Measurements from ENCODE around the gene UBE3B.
A peak's percentile ranks its signal among the peaks of the same experiment; 100 is the strongest.

Gene UBE3B

DNA sequence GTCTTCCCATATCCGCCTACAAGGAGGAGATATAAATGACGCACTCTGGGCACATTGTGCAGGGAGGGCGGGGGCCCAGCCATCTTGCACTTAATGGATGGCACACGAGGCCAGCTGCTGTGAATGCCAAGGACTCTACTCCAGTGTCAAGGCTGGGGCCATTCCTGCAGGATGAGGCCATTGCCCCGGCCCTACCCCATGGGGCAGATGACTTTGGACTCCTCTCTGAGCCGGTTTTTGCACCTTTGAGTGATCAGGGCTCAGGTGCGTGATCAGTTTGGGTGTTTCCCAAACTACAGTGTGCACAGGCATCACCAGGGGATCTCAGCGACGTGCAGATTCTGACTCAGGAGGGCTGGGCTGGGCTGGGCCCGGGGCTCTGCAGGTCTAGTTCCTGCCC lies 79.8 kb downstream of the UBE3B start:
- no peak for DNase-seq

DNA sequence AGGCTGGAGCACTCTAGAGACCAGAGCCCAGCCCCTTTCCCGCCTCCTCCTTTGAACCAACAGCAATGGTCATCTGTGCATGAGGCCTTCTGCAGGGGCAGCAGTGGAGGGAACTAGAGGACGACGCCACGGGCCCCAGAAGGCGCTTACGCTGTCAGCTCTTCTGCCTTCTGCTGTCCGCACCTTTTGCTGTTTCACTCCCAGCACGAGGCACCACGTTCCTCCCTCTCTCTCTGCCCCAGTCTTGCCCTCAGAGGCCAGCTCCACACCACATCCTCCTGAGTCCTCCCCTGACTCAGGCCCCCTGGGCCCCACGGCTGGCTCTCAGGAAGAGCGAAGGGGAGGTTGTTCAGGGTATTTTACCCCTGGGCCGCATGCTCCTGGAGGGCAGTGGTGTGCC lies 80.4 kb downstream of the UBE3B start:
- no peak for DNase-seq

GRCh38 chr12:109558374-109559199 lies 81.2 kb downstream of the UBE3B start:
- no peak for DNase-seq

GRCh38 chr12:109559200-109559505 lies 81.7 kb downstream of the UBE3B start:
- DNase-seq, result no peak

DNA sequence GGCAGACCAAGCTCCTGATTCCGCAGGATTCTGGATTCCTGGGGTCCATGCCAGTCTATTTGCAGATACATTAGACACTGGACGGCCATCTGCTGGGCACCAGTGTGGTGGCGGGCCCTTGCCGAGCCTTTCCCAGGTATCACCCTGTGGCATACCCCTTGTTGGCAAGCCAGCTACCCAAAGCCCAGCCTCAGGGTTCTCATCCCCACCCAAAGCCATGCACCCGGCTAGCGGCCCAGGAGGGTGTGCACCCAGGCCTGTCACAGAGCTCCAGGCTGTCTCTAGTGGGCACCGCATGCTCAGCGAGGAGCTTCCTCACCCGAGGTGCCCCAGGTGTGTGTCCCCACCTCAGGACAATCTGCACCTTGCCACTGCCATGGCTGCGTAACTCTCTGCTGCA lies 82.2 kb downstream of the UBE3B start:
- DNase-seq, result no peak

- no peak for DNase-seq
Observed at GRCh38 chr12:109560867-109561710, 83.7 kb downstream of the UBE3B start.

DNA sequence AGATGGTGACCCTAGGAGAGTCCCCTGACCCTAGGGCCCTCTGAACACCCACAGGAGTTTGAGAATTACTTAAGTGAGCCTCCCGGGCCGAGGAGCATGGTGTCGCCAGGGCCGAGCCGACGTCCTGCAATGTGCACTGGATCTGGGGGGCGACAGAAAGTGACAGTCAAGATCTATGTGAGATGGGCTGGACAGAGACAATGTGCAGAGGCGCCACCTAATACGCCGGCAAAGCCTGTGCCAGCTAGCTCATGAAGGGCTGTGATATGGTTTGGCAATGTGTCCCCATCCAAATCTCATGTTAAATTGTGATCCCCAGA lies 84.2 kb downstream of the UBE3B start:
- DNase-seq, result no peak

DNA sequence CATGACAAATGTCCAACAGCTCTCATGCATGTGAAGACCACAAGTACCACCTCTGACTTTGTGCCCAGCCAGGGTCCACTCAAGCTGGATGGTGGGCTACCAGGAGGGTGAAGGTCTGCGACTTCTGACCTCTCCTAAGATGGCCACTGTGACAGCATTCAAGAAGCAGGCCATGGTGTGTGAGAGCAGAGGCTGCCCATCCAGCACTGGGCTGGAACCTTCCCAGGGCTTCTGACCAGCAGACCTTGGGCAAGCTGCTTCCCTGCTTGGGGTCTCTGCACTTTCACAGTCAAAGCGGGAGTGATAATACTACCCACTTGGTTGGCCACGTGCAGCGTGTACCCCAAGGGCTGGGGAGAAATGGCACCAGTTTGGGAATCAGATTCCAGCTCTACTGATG lies 85.4 kb downstream of the UBE3B start:
- DNase-seq, result no peak

- DNase-seq, result no peak
Observed at GRCh38 chr12:109563291-109564284, 86.2 kb downstream of the UBE3B start.

DNA sequence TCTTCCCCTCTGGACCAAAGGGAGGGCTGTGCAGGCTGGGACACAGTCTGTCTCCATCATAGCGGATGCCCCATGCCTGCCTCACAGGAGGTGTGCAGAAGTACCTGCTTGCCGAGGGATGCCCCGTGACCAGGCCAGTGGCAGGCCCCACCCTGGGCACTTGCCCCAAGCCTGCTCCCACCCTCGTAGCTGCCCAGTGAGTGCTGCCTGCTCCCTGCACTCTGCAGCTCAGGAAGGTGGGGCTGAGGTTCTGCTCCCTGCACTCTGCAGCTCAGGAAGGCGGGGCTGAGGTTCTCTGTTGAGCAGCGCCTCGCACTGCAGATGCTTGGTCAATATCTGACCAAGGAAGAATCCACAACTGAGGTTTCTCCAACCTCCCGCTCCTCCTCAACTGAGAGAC lies 89.0 kb downstream of the UBE3B start:
- DNase-seq, result no peak

- DNase-seq, result no peak
Observed at GRCh38 chr12:109567296-109567695, 89.9 kb downstream of the UBE3B start.

DNA sequence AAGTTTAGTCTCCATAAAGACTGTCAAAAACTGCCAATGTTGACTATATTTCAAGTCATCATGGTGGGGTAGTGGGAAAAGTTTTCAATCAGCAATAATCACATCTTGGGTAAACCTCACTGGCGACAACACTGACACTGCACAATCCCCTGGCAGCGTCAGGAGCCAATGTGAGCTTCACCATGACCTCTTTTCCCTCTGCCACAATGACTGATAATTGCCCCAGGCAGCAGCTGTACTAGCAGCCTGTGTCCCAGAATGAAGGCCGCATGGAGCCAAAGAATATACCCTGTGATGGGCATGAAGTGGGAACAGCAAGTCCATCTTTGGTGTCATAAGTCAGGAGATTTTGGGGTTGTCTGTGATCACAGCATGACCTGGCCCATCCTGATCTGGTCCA lies 90.5 kb downstream of the UBE3B start:
- DNase-seq, result no peak

DNA sequence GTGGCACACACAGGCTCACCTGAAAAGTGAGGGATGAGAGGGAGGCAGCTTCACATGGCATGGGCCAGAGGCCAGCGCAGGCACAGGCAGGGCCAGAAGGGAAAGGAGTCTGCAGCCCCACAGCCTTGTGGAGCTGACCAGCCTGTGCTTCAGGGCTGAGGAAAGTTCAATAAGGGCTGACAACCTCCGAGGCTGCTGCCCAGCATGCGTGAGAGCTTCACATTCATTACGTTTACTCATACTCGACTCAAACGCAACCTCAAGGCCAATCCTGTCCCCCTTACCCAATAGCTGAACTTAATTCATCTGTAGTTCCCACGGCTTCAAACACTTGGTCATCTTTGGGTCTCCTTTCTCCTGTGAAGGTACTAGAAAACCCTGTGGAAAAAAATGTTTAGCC lies 91.1 kb downstream of the UBE3B start:
- no peak for DNase-seq

GRCh38 chr12:109571773-109572505 lies 94.5 kb downstream of the UBE3B start:
- no peak for DNase-seq

GRCh38 chr12:109572506-109572845 lies 95.0 kb downstream of the UBE3B start:
- DNase-seq, result no peak

GRCh38 chr12:109573029-109573913 lies 95.8 kb downstream of the UBE3B start, which contains the start of the genes MMAB and MVK:
TSS of gene MMAB (minus strand) at chr12:109573504. CDS start at chr12:109573480, 24 bp downstream.
TSS of gene MVK (plus strand) at chr12:109573794. CDS start at chr12:109574823, 1,029 bp downstream.
- peak; percentile 99 for DNase-seq

DNA sequence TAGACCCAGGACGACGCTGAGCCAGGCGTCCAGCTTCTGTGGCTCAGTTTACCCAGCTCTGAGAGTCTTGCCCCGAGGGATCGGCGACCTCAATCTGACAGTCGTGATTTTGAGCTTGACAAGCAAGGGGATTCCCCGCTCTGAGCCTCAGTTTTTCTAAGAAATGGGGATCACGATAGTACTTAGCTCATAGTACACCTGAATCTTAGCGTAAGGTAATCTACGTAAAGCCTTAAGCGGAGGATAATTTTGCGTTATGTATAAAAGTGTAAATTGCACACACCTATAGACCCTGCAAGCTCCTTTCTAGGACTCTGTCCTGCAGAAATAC lies 96.4 kb downstream of the UBE3B start:
- no peak for DNase-seq

DNA sequence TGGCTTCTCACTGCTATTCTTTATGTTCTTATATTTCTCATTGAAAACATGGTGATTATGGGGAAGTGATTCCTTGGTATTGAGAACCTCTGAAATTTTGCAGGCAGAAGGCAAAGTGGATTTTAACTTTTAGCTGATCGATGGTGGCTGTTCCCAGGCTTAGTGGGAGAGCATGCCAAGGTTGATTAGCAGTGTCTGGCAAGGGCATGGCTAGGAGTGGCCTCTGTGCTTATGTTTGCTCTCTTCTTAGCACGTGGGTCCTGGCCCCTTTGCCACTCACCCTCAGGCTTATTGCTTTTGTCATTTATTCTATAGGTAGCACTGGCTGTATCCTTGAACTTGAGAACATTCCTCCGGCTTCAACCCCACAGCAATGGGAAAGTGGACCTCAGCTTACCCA lies 98.2 kb downstream of the UBE3B start:
- DNase-seq, result no peak

DNA sequence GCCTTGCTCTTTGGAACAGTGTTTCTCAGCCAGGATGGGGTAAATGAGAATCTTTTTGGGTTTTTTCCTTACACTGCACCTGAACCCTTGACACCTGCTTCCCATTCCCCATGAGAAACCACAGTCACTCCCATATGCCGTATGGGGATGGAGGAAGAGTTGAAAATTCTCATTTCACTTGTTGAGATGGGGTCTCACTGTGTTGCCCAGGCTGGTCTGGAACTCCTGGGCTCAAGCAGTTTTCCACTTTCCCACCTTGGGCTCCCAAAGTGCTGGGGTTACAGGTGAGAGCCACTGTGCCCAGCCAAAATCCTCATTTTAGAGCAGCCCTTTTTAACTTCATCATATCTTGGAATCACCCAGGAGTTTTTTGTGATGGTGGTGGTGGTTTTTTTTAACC lies 99.9 kb downstream of the UBE3B start:
- no peak for DNase-seq

GRCh38 chr12:109578330-109578927 lies 101.0 kb downstream of the UBE3B start:
- DNase-seq, result no peak

DNA sequence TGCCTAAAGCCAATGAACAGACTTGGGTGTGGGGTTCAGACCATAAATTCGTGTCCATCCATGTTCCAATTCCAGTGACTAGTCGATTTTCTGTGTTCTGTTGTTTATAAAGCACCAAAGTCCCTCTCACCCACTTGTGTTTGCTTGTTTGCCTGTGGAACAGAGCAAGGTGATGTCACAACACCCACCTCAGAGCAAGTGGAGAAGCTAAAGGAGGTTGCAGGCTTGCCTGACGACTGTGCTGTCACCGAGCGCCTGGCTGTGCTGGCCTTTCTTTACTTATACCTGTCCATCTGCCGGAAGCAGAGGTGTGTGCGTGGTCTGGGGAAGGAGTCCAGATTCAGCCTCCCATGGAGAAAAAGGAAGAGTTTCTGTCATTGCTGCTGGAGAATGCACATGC lies 102.2 kb downstream of the UBE3B start:
- DNase-seq, result no peak
